H1 (cell line): ENCODE results near the gene F5. TPM values are rescaled to one million over a fixed set of nuclear protein-coding genes. Genes with fewer than 3 reads are reported as not detected.

Source experiments
- CTCF ChIA-PET: fragments of 300-600 bp; sonication (Branson Sonifier 250); formaldehyde crosslinking; loops from one replicate; lab custom pipeline; 2021; ENCODE audit not compliant: partially characterized antibody; lab: Charles Lee
- POLR2A ChIA-PET: fragments of 300-600 bp; sonication (Branson Sonifier 250); formaldehyde crosslinking; loops from one replicate; lab custom pipeline; 2021; ENCODE audit warnings: inconsistent platforms; ENCODE audit not compliant: partially characterized antibody; lab: Charles Lee
- DNase-seq, 2 experiments: peaks; one replicate each; pipeline versions ENCODE4 v3.0.0 to v3.0.0-alpha.2; 2010 to 2022; ENCODE audit warnings: low spot score in 2 of 2, low read depth in 1 of 2, mixed read lengths in 1 of 2
- FAIRE-seq: peaks from 2 replicates; lab custom pipeline; 2011; peaks lifted over from hg19 to GRCh38; lab: Jason Lieb, UNC
- H2AFZ ChIP-seq: 2 replicates; pipeline ENCODE4 v1.8.1; 2012; ENCODE audit warnings: low read length, inconsistent platforms
- H2AK5ac ChIP-seq: 2 replicates; pipeline ENCODE4 v1.6.1; 2013; ENCODE audit warnings: low read depth, low read length
- H2BK120ac ChIP-seq: replicated peaks from 2 replicates; pipeline ENCODE3; 2013; ENCODE audit warnings: low read depth, low read length, inconsistent platforms
- H2BK12ac ChIP-seq: 2 replicates; pipeline ENCODE4 v1.6.1; 2013; ENCODE audit warnings: low read depth, low read length
- H2BK15ac ChIP-seq: 2 replicates; pipeline ENCODE4 v1.6.1; 2013; ENCODE audit warnings: low read length
- H2BK20ac ChIP-seq: 2 replicates; pipeline ENCODE4 v1.6.1; 2013; ENCODE audit warnings: low read length
- H2BK5ac ChIP-seq: 2 replicates; pipeline ENCODE4 v1.6.1; 2013; ENCODE audit warnings: low read depth, low read length
- H3K14ac ChIP-seq: 2 replicates; pipeline ENCODE4 v1.6.1; 2013; ENCODE audit warnings: inconsistent platforms; ENCODE audit not compliant: insufficient read length
- H3K18ac ChIP-seq: 2 replicates; pipeline ENCODE4 v1.6.1; 2013; ENCODE audit warnings: low read length; ENCODE audit errors: extremely low read depth
- H3K23ac ChIP-seq: 2 replicates; pipeline ENCODE4 v1.6.1; 2013; ENCODE audit warnings: inconsistent platforms; ENCODE audit not compliant: insufficient read length
- H3K23me2 ChIP-seq: 2 replicates; pipeline ENCODE4 v1.6.1; 2013; ENCODE audit warnings: low read depth, low read length
- H3K27ac ChIP-seq: 2 replicates; pipeline ENCODE4 v1.6.1; 2011; ENCODE audit warnings: low read depth, low read length, inconsistent platforms
- H3K27me3 ChIP-seq, 4 experiments: replicated peaks in 1 of 4; 1 replicate in 1 of 4; 2 replicates in 3 of 4; pipeline versions ENCODE4 v1.6.1 to v1.8.1; 2011 to 2013; ENCODE audit warnings: low read length in 3 of 4, mild to moderate bottlenecking in 3 of 4, inconsistent platforms in 2 of 4, mixed read lengths in 2 of 4, moderate library complexity in 1 of 4; ENCODE audit not compliant: control insufficient read depth in 3 of 4, insufficient read depth in 3 of 4; ENCODE audit errors: extremely low read depth in 1 of 4
- H3K36me3 ChIP-seq, 4 experiments: 2 replicates each; pipeline versions ENCODE4 v1.6.1 to v1.8.1; 2011 to 2013; ENCODE audit warnings: mild to moderate bottlenecking in 4 of 4, low read length in 3 of 4, moderate library complexity in 2 of 4, control low read depth in 1 of 4, inconsistent platforms in 1 of 4; ENCODE audit not compliant: insufficient read depth in 4 of 4, control insufficient read depth in 2 of 4
- H3K4ac ChIP-seq: replicated peaks from 2 replicates; pipeline ENCODE3; 2013; ENCODE audit warnings: low read length, low read depth, mixed read lengths, inconsistent platforms; ENCODE audit not compliant: insufficient read length
- H3K4me1 ChIP-seq, 4 experiments: replicated peaks in 1 of 4; 1 replicate in 1 of 4; 2 replicates in 3 of 4; pipeline versions ENCODE4 v1.6.1 to v1.8.1; 2011 to 2013; ENCODE audit warnings: low read length in 3 of 4, inconsistent platforms in 2 of 4, mixed read lengths in 1 of 4; ENCODE audit not compliant: insufficient read depth in 4 of 4, control insufficient read depth in 3 of 4
- H3K4me2 ChIP-seq, 2 experiments: 2 replicates each; pipeline versions ENCODE4 v1.6.1 to v1.8.1; 2011 to 2013; ENCODE audit warnings: low read depth in 2 of 2, low read length in 2 of 2, control low read depth in 1 of 2, inconsistent platforms in 1 of 2, mild to moderate bottlenecking in 1 of 2; ENCODE audit not compliant: insufficient read depth in 1 of 2
- H3K4me3 ChIP-seq, 4 experiments: fragments of 200-600, 300-600 bp in 1 of 4; sonication (generic), shearing (Covaris generic), sonication (Bioruptor Twin) in 1 of 4; 2 replicates each; pipeline versions ENCODE4 v1.5.1 to v1.8.1; 2011 to 2016; ENCODE audit warnings: low read length in 4 of 4, low read depth in 3 of 4, control low read depth in 2 of 4, inconsistent platforms in 2 of 4, mild to moderate bottlenecking in 2 of 4, mixed read lengths in 1 of 4, moderate library complexity in 1 of 4; ENCODE audit not compliant: insufficient read depth in 2 of 4; ENCODE audit errors: extremely low read depth in 1 of 4
- H3K56ac ChIP-seq: replicated peaks from 2 replicates; pipeline ENCODE3; 2013; ENCODE audit warnings: low read depth, mild to moderate bottlenecking, mixed read lengths, low read length, inconsistent platforms; ENCODE audit not compliant: insufficient read length
- H3K79me1 ChIP-seq: 2 replicates; pipeline ENCODE4 v1.6.1; 2013; ENCODE audit warnings: low read depth, low read length, control low read depth
- H3K79me2 ChIP-seq, 2 experiments: 2 replicates each; pipeline versions ENCODE4 v1.6.1 to v1.8.1; 2012 to 2013; ENCODE audit warnings: low read length in 2 of 2, mild to moderate bottlenecking in 2 of 2, inconsistent platforms in 1 of 2; ENCODE audit not compliant: insufficient read depth in 2 of 2, control insufficient read depth in 1 of 2
- H3K9ac ChIP-seq, 4 experiments: replicated peaks in 1 of 4; 1 replicate in 1 of 4; 2 replicates in 3 of 4; pipeline versions ENCODE4 v1.6.1 to v1.8.1; 2011 to 2013; ENCODE audit warnings: low read depth in 3 of 4, low read length in 3 of 4, control low read depth in 2 of 4, mild to moderate bottlenecking in 2 of 4, moderate library complexity in 2 of 4, inconsistent platforms in 1 of 4; ENCODE audit errors: extremely low read depth in 1 of 4
- H3K9me3 ChIP-seq, 2 experiments: 2 replicates each; pipeline versions ENCODE4 v1.6.1 to v1.8.1; 2012 to 2013; ENCODE audit warnings: mild to moderate bottlenecking in 2 of 2, moderate library complexity in 2 of 2, control low read depth in 1 of 2, inconsistent platforms in 1 of 2, low read depth in 1 of 2, low read length in 1 of 2, mixed read lengths in 1 of 2; ENCODE audit not compliant: insufficient read depth in 2 of 2
- H4K20me1 ChIP-seq, 2 experiments: replicated peaks in 1 of 2; 2 replicates each; pipeline versions ENCODE3 to v1.8.1; 2011 to 2013; ENCODE audit warnings: inconsistent platforms in 2 of 2, low read length in 2 of 2, mild to moderate bottlenecking in 1 of 2; ENCODE audit not compliant: insufficient read depth in 2 of 2, control insufficient read depth in 1 of 2
- H4K5ac ChIP-seq: 2 replicates; pipeline ENCODE4 v1.6.1; 2013; ENCODE audit warnings: low read length, low read depth, mixed read lengths, inconsistent platforms; ENCODE audit not compliant: insufficient read length
- H4K8ac ChIP-seq: 2 replicates; pipeline ENCODE4 v1.8.0; 2013; ENCODE audit warnings: mild to moderate bottlenecking, moderate library complexity, low read length, inconsistent platforms; ENCODE audit not compliant: insufficient read depth; ENCODE audit errors: extremely low read depth
- H4K91ac ChIP-seq: replicated peaks from 2 replicates; pipeline ENCODE3; 2013; ENCODE audit warnings: low read length, mixed read lengths, inconsistent platforms; ENCODE audit not compliant: insufficient read length
- EGR1 ChIP-seq: IDR thresholded peaks from 2 replicates; pipeline ENCODE4 v1.6.1; 2011; ENCODE audit warnings: low read depth, low read length, borderline replicate concordance
- EZH2 ChIP-seq: fragments of 200-600 bp; sonication (generic); IDR thresholded peaks from 2 replicates; pipeline ENCODE4 v1.7.1; 2012; ENCODE audit warnings: low read depth, mild to moderate bottlenecking, moderate library complexity, low read length, inconsistent platforms; ENCODE audit not compliant: severe bottlenecking
- GTF2F1 ChIP-seq: IDR thresholded peaks from 2 replicates; pipeline ENCODE4 v1.6.1; 2012; ENCODE audit warnings: low read depth, low read length, improper control_type of control experiment, borderline replicate concordance
- KDM1A ChIP-seq: fragments of 200-600, 300-600 bp; sonication (generic); IDR thresholded peaks from 2 replicates; pipeline ENCODE4 v1.7.1; 2016; ENCODE audit warnings: mild to moderate bottlenecking, low read length, borderline replicate concordance
- NRF1 ChIP-seq: IDR thresholded peaks from 2 replicates; pipeline ENCODE4 v1.6.1; 2011; ENCODE audit warnings: mild to moderate bottlenecking, low read depth, low read length, improper control_type of control experiment
- SUZ12 ChIP-seq: fragments of 200-600 bp; sonication (generic); IDR thresholded peaks from 2 replicates; pipeline ENCODE4 v1.6.1; 2012; ENCODE audit warnings: mild to moderate bottlenecking, inconsistent platforms, low read length, moderate library complexity, mixed read lengths
- WGBS, 2 experiments: shearing (Covaris generic) in 1 of 2; methylation state at CpG; one replicate each; pipeline versions ENCODE4 v1.1.6 to v1.1.7; 2013 to 2015; ENCODE audit warnings: low lambda C conversion rate in 2 of 2, mixed read lengths in 2 of 2, inconsistent platforms in 1 of 2, low coverage in 1 of 2, missing lambda C conversion rate in 1 of 2; ENCODE audit not compliant: insufficient replicate concordance in 2 of 2, insufficient coverage in 1 of 2, insufficient read length in 1 of 2; ENCODE audit errors: extremely low coverage in 1 of 2, missing lambda C conversion rate in 1 of 2; 5-methylcytosine and 5-hydroxymethylcytosine counted together
- polyA plus RNA-seq, 7 experiments: library from polyadenylated mRNA; depleted of rRNA in 3 of 7; stranded (reverse) in 5 of 7; unstranded in 2 of 7; fragments of >200 nt in 5 of 7; fragments of 200-250 nt in 2 of 7; gene quantifications; 1 replicate in 5 of 7; 2 replicates in 1 of 7; 4 replicates in 1 of 7; pipeline versions ENCODE4 v1.2.1 to v1.2.3, GENCODE V29; 2011 to 2013; ENCODE audit warnings: missing spikeins in 2 of 7, mixed read lengths in 2 of 7
- total RNA-seq: library from RNA; stranded (reverse); fragmentation: NEBNext Ultra II Directional; extraction: Animal tissue kit (Norgen Biotek cat#: 25700); gene quantifications from 2 replicates; pipeline ENCODE4 v1.2.1, GENCODE V29; 2021

Gene F5
- total and polyA plus RNA-seq, 2 of the 8 experiments (the other 6 are each of a cell fraction or from before 2014, with no cell fraction given) = 0.04 to 0.06 TPM

DNA sequence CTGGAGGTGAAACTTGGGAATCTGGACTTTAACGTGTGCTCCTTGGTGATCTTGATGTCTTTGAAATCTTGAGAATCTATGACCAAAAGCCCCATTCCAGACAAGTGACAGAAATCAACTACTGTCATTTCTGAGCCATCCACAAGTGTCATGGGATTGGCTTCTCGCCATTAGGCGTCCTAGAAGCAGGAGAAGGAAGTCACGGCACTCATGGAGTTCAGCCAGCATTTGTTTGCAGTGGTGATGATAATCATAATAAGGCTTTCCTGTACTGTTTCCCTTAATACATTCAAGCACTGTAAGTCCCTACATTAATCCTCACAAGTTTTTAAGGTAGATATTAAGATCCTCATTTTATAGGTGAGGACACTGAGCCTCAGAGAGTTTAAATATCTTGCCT is 11.9 kb downstream of the F5 start:
- no peak overlapping the region for H3K23ac ChIP-seq
- H3K9me3 ChIP-seq = no peaks in the 10 kb centered on the region
- H3K4me1 ChIP-seq = no peaks in the 10 kb centered on the region
- H3K9ac ChIP-seq = no peak overlapping the region
- no peak overlapping the region for H3K18ac ChIP-seq
- no peak overlapping the region for H2BK120ac ChIP-seq
- no peak overlapping the region for H3K4me3 ChIP-seq
- no peaks in the 10 kb centered on the region for H3K79me2 ChIP-seq
- no peak overlapping the region for H4K5ac ChIP-seq
- no peaks in the 10 kb centered on the region for H3K27me3 ChIP-seq
- CTCF ChIA-PET = no interaction called here
- FAIRE-seq = no peak
- H2BK20ac ChIP-seq = no peak overlapping the region
- H3K14ac ChIP-seq = no peak overlapping the region
- no peak overlapping the region for H2AK5ac ChIP-seq
- DNase-seq = no peak
- H4K91ac ChIP-seq = no peak overlapping the region
- TF ChIP-seq KDM1A (no peak), GTF2F1 (no peak), EGR1 (no peak), SUZ12 (no peak), NRF1 (no peak), EZH2 (no peak)
- H3K4ac ChIP-seq = no peak overlapping the region
- no peaks in the 10 kb centered on the region for H3K36me3 ChIP-seq
- H2AFZ ChIP-seq = no peak overlapping the region
- H3K23me2 ChIP-seq = no peaks in the 10 kb centered on the region; the same call in 1 of the 2 replicates
- POLR2A ChIA-PET = no interaction called here
- no peak overlapping the region for H2BK12ac ChIP-seq
- H4K8ac ChIP-seq = no peak overlapping the region
- no peak overlapping the region for H2BK5ac ChIP-seq
- no peaks in the 10 kb centered on the region for H4K20me1 ChIP-seq
- 63% methylated on average over 4 of the region's 4 CpGs; no CpG with 5 or more reads in 1 of the 2 experiments for WGBS, 2 experiments
- no peak overlapping the region for H3K27ac ChIP-seq
- no peak overlapping the region for H2BK15ac ChIP-seq
- H3K4me2 ChIP-seq = no peak overlapping the region
- no peaks in the 10 kb centered on the region for H3K79me1 ChIP-seq
- no peak overlapping the region for H3K56ac ChIP-seq
